ENCODE results near the gene SAG.

SAG gene

GRCh38 chr2:233379034-233379433, 71.4 kb downstream of the SAG start:
- no peak overlapping the region for H3K4me3 Mint-ChIP-seq
- peaks cover 20% of the 10 kb centered on the region for H3K4me1 Mint-ChIP-seq (ENCODE audit: low read depth)
- H3K36me3 Mint-ChIP-seq (ENCODE audit: low read depth): peaks cover 17% of the 10 kb centered on the region
- H3K27me3 Mint-ChIP-seq (ENCODE audit: low read depth): no peaks in the 10 kb centered on the region
- H3K27ac Mint-ChIP-seq: no peak overlapping the region
- H3K9me3 Mint-ChIP-seq: no peaks in the 10 kb centered on the region

- H3K4me3 Mint-ChIP-seq: no peak overlapping the region
- peaks cover 23% of the 10 kb centered on the region for H3K4me1 Mint-ChIP-seq (ENCODE audit: low read depth)
- H3K27me3 Mint-ChIP-seq (ENCODE audit: low read depth): no peaks in the 10 kb centered on the region
- peaks cover 17% of the 10 kb centered on the region for H3K36me3 Mint-ChIP-seq (ENCODE audit: low read depth)
- H3K27ac Mint-ChIP-seq: no peak overlapping the region
- H3K9me3 Mint-ChIP-seq: no peaks in the 10 kb centered on the region
These were observed 71.8 kb downstream of the SAG start for GRCh38 chr2:233379441-233379840.

- Mint-ChIP-seq H3K9me3 (no peaks in the 10 kb centered on the region), H3K4me1 (ENCODE audit: low read depth) (peaks cover 30% of the 10 kb centered on the region), H3K27me3 (ENCODE audit: low read depth) (no peaks in the 10 kb centered on the region), H3K27ac (no peak overlapping the region), H3K36me3 (ENCODE audit: low read depth) (peaks cover 19% of the 10 kb centered on the region), H3K4me3 (no peak overlapping the region)
These were observed 72.7 kb downstream of the SAG start for GRCh38 chr2:233380132-233380895.

- Mint-ChIP-seq H3K9me3 (no peaks in the 10 kb centered on the region), H3K4me3 (no peak overlapping the region), H3K27ac (no peak overlapping the region), H3K27me3 (ENCODE audit: low read depth) (no peaks in the 10 kb centered on the region), H3K36me3 (ENCODE audit: low read depth) (peaks cover 21% of the 10 kb centered on the region), H3K4me1 (ENCODE audit: low read depth) (peaks cover 35% of the 10 kb centered on the region)
These were observed 73.5 kb downstream of the SAG start for GRCh38 chr2:233380995-233381637.

- Mint-ChIP-seq H3K4me3 (no peak overlapping the region), H3K36me3 (ENCODE audit: low read depth) (peaks cover 21% of the 10 kb centered on the region), H3K27ac (no peak overlapping the region), H3K4me1 (ENCODE audit: low read depth) (peaks cover 36% of the 10 kb centered on the region), H3K9me3 (no peaks in the 10 kb centered on the region), H3K27me3 (ENCODE audit: low read depth) (no peaks in the 10 kb centered on the region)
These were observed 74.0 kb downstream of the SAG start for GRCh38 chr2:233381638-233381995.

- Mint-ChIP-seq H3K4me3 (no peak overlapping the region), H3K4me1 (ENCODE audit: low read depth) (peaks cover 42% of the 10 kb centered on the region), H3K27ac (no peak overlapping the region), H3K36me3 (ENCODE audit: low read depth) (peaks cover 11% of the 10 kb centered on the region), H3K27me3 (ENCODE audit: low read depth) (no peaks in the 10 kb centered on the region), H3K9me3 (no peaks in the 10 kb centered on the region)
These were observed 76.4 kb downstream of the SAG start for GRCh38 chr2:233384015-233384414.

GRCh38 chr2:233384811-233385488, 77.3 kb downstream of the SAG start:
- Mint-ChIP-seq H3K4me1 (ENCODE audit: low read depth) (peaks cover 40% of the 10 kb centered on the region), H3K36me3 (ENCODE audit: low read depth) (peaks cover 8% of the 10 kb centered on the region), H3K27ac (peak overlapping the region; percentile 16), H3K4me3 (peak overlapping the region; percentile 38), H3K9me3 (no peaks in the 10 kb centered on the region), H3K27me3 (ENCODE audit: low read depth) (no peaks in the 10 kb centered on the region)

- Mint-ChIP-seq H3K36me3 (ENCODE audit: low read depth) (peaks cover 14% of the 10 kb centered on the region), H3K27ac (peak overlapping the region; percentile 16), H3K27me3 (ENCODE audit: low read depth) (no peaks in the 10 kb centered on the region), H3K4me3 (peak overlapping the region; percentile 38), H3K9me3 (no peaks in the 10 kb centered on the region), H3K4me1 (ENCODE audit: low read depth) (peaks cover 38% of the 10 kb centered on the region)
These were observed 78.0 kb downstream of the SAG start for GRCh38 chr2:233385489-233386044.

GRCh38 chr2:233386382-233387041, 78.9 kb downstream of the SAG start:
- H3K4me3 Mint-ChIP-seq: peak overlapping the region; percentile 11

GRCh38 chr2:233387225-233387624, 79.6 kb downstream of the SAG start:
- Mint-ChIP-seq H3K36me3 (ENCODE audit: low read depth) (peaks cover 16% of the 10 kb centered on the region), H3K27me3 (ENCODE audit: low read depth) (no peaks in the 10 kb centered on the region), H3K4me1 (ENCODE audit: low read depth) (peaks cover 31% of the 10 kb centered on the region), H3K27ac (no peak overlapping the region), H3K9me3 (no peaks in the 10 kb centered on the region), H3K4me3 (no peak overlapping the region)

More at GRCh38 chr2:233386382-233387041, 78.9 kb downstream of the SAG start:
- Mint-ChIP-seq H3K4me1 (ENCODE audit: low read depth) (peaks cover 31% of the 10 kb centered on the region), H3K27me3 (ENCODE audit: low read depth) (no peaks in the 10 kb centered on the region), H3K27ac (no peak overlapping the region), H3K9me3 (no peaks in the 10 kb centered on the region), H3K36me3 (ENCODE audit: low read depth) (peaks cover 16% of the 10 kb centered on the region)

GRCh38 chr2:233387667-233388528, 80.3 kb downstream of the SAG start:
- H3K4me1 Mint-ChIP-seq (ENCODE audit: low read depth): peaks cover 26% of the 10 kb centered on the region
- H3K27me3 Mint-ChIP-seq (ENCODE audit: low read depth): no peaks in the 10 kb centered on the region
- H3K9me3 Mint-ChIP-seq: no peaks in the 10 kb centered on the region
- no peak overlapping the region for H3K4me3 Mint-ChIP-seq
- no peak overlapping the region for H3K27ac Mint-ChIP-seq
- peaks cover 14% of the 10 kb centered on the region for H3K36me3 Mint-ChIP-seq (ENCODE audit: low read depth)

- Mint-ChIP-seq H3K27ac (no peak overlapping the region), H3K4me3 (no peak overlapping the region), H3K4me1 (ENCODE audit: low read depth) (peaks cover 21% of the 10 kb centered on the region), H3K27me3 (ENCODE audit: low read depth) (no peaks in the 10 kb centered on the region), H3K36me3 (ENCODE audit: low read depth) (peaks cover 12% of the 10 kb centered on the region), H3K9me3 (no peaks in the 10 kb centered on the region)
These were observed 82.0 kb downstream of the SAG start for GRCh38 chr2:233389601-233390125.

GRCh38 chr2:233395687-233396086, 88.1 kb downstream of the SAG start:
- Mint-ChIP-seq H3K4me1 (ENCODE audit: low read depth) (peaks cover 31% of the 10 kb centered on the region), H3K27me3 (ENCODE audit: low read depth) (no peaks in the 10 kb centered on the region), H3K9me3 (no peaks in the 10 kb centered on the region), H3K36me3 (ENCODE audit: low read depth) (peaks cover 16% of the 10 kb centered on the region), H3K27ac (no peak overlapping the region), H3K4me3 (no peak overlapping the region)

Measured in T-helper 1 cell treated with Interleukin-12 subunit alpha and Interleukin-12 subunit beta and Interleukin-4 antibody, amounts not matched to agents 30 μg/mL and 1 μg/mL, for 36 hours (primary cell).